Measurements from ENCODE around the gene NEDD4L. TPM values are rescaled to one million over a fixed set of nuclear protein-coding genes. Genes with fewer than 3 reads are reported as not detected.

NEDD4L gene
- total and polyA plus RNA-seq, 10 of the 15 experiments (the other 5 are each of a cell fraction or from before 2014, with no cell fraction given), result 7.4 to 24.0 (median 17.7) TPM

DNA sequence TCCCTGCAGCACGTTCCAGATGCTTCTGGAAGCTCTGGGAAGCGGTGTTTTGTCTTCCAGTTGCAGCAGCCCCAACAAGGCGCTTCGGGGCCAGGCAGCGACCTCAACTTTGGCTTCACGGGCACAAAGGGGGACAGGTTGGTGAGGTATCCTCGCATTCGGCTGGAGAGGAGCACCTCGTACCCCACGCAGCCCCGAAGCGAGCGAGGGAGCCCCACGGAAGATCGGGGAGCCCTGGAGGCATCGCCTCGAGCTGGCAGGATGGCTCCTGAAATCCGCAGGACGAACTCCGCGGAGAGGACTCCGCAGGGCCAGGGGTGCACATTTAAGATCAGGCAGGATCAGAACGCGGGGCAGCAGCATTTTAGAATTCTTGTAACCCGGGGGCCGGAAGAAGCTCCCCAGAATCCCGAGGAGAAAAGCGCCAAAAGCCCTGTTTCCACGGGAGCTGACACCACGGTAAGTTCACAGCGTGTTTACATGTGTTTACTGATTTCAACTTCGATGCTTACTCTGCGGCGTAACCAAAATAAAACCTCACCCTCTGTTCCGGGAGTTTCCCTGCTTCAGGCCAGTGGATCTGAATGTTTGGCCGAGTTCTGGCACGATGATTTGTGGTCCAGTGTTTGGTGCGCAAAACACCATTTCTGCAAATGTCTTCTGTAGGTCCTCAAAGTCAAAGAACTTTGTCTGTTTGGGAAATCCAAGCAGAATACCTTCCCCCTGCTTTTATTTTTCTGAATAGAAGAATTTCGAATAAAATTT, 212.5 kb downstream of the NEDD4L start:
- DNase-seq (ENCODE audit: low read depth, low spot score), result no peak
- ChIA-PET CTCF (no interaction called here), SMC1A (ENCODE audit: uncharacterized antibody, unreplicated experiment) (interaction anchor here (1.5 kb wide), 1 partner anchor 67 kb away, joined by 3 read pairs; no protein-coding TSS in a partner anchor), RAD21 (ENCODE audit: unreplicated experiment) (interaction anchor here (1.7 to 1.9 kb wide), 2 partner anchors 61 to 65 kb away, joined by 4 to 8 read pairs; no protein-coding TSS in a partner anchor), POLR2A (no interaction called here)
- in situ Hi-C loops (cut with MboI), result no loop called here
- no peak overlapping the region for H3K4me3 ChIP-seq
- intact Hi-C loops (cut with micrococcal nuclease; ENCODE audit: unreplicated experiment), result no loop called here
- no peaks in the 10 kb centered on the region for H3K27me3 ChIP-seq (replicated peaks in 1 of 2; ENCODE audit: control insufficient read depth in 2 of 2, insufficient read depth in 2 of 2, low read length in 1 of 2)
- H3K4me1 ChIP-seq (ENCODE audit: control insufficient read depth, insufficient read depth, low read length), result peaks cover 4% of the 10 kb centered on the region; the same call in 1 of the 2 replicates
- no peak for ATAC-seq
- TF ChIP-seq MEF2B (IDR thresholded peaks at IDR 0.05; ENCODE audit: partially characterized antibody, poor library complexity, severe bottlenecking) (no peak), PML (IDR thresholded peaks at IDR 0.05; ENCODE audit: low read length) (no peak), NFIC (IDR thresholded peaks at IDR 0.05; ENCODE audit: low read depth, low read length) (no peak), JUND (IDR thresholded peaks at IDR 0.05; ENCODE audit: low read depth, low read length) (no peak), SMARCA5 (IDR thresholded peaks at IDR 0.05) (no peak), SP1 (IDR thresholded peaks at IDR 0.05; ENCODE audit: low read depth, low read length) (no peak), ZNF207 (IDR thresholded peaks at IDR 0.05; ENCODE audit: borderline replicate concordance) (no peak), EP300 (IDR thresholded peaks at IDR 0.05; ENCODE audit: borderline replicate concordance in 1 of 2, control insufficient read depth in 1 of 2, low read depth in 2 of 2, low read length in 2 of 2) (no peak), HDAC2 (IDR thresholded peaks at IDR 0.05) (no peak), ZNF384 (IDR thresholded peaks at IDR 0.05; ENCODE audit: borderline replicate concordance, low read depth, low read length) (no peak), NR2C1 (IDR thresholded peaks at IDR 0.05) (no peak), CEBPB (IDR thresholded peaks at IDR 0.05; ENCODE audit: borderline replicate concordance in 1 of 2, low read depth in 2 of 2, low read length in 2 of 2) (no peak), NFXL1 (IDR thresholded peaks at IDR 0.05; ENCODE audit: borderline replicate concordance) (no peak), SPI1 (IDR thresholded peaks at IDR 0.05; ENCODE audit: borderline replicate concordance, insufficient read depth, low read depth, low read length) (no peak)
- TF ChIP-seq, protein P1, sequence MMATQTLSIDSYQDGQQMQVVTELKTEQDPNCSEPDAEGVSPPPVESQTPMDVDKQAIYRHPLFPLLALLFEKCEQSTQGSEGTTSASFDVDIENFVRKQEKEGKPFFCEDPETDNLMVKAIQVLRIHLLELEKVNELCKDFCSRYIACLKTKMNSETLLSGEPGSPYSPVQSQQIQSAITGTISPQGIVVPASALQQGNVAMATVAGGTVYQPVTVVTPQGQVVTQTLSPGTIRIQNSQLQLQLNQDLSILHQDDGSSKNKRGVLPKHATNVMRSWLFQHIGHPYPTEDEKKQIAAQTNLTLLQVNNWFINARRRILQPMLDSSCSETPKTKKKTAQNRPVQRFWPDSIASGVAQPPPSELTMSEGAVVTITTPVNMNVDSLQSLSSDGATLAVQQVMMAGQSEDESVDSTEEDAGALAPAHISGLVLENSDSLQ (IDR thresholded peaks at IDR 0.05), result no peak
- TF ChIP-seq, protein P2, sequence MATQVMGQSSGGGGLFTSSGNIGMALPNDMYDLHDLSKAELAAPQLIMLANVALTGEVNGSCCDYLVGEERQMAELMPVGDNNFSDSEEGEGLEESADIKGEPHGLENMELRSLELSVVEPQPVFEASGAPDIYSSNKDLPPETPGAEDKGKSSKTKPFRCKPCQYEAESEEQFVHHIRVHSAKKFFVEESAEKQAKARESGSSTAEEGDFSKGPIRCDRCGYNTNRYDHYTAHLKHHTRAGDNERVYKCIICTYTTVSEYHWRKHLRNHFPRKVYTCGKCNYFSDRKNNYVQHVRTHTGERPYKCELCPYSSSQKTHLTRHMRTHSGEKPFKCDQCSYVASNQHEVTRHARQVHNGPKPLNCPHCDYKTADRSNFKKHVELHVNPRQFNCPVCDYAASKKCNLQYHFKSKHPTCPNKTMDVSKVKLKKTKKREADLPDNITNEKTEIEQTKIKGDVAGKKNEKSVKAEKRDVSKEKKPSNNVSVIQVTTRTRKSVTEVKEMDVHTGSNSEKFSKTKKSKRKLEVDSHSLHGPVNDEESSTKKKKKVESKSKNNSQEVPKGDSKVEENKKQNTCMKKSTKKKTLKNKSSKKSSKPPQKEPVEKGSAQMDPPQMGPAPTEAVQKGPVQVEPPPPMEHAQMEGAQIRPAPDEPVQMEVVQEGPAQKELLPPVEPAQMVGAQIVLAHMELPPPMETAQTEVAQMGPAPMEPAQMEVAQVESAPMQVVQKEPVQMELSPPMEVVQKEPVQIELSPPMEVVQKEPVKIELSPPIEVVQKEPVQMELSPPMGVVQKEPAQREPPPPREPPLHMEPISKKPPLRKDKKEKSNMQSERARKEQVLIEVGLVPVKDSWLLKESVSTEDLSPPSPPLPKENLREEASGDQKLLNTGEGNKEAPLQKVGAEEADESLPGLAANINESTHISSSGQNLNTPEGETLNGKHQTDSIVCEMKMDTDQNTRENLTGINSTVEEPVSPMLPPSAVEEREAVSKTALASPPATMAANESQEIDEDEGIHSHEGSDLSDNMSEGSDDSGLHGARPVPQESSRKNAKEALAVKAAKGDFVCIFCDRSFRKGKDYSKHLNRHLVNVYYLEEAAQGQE (IDR thresholded peaks at IDR 0.05; ENCODE audit: low read depth, low read length), result no peak
- H3K27ac ChIP-seq (ENCODE audit: control insufficient read depth, insufficient read depth), result no peak overlapping the region
- 92% methylated on average over 39 of the region's 39 CpGs for WGBS (ENCODE audit: insufficient coverage, insufficient replicate concordance, low lambda C conversion rate, missing lambda C conversion rate)
- no peaks in the 10 kb centered on the region for H3K79me2 ChIP-seq (ENCODE audit: control insufficient read depth, insufficient read depth, low read length)
- no TSS peak for BruUV-seq (replicated peaks)
- no peaks in the 10 kb centered on the region; the same call in 2 of the 3 replicates for H3K9me3 ChIP-seq (replicated peaks; ENCODE audit: control insufficient read depth, insufficient read depth, low read length)
- H3K9ac ChIP-seq (ENCODE audit: control insufficient read depth, insufficient read depth, low read length), result no peak overlapping the region
- H3K4me2 ChIP-seq (ENCODE audit: control insufficient read depth, insufficient read depth), result no peak overlapping the region
- no peak for FAIRE-seq
- H2AFZ ChIP-seq (ENCODE audit: control insufficient read depth, low read depth, low read length), result no peak overlapping the region
- no peaks in the 10 kb centered on the region; a peak in 2 of 4 replicates for H3K36me3 ChIP-seq (ENCODE audit: control insufficient read depth in 2 of 2, insufficient read depth in 2 of 2, low read length in 1 of 2)
- no peaks in the 10 kb centered on the region for H4K20me1 ChIP-seq (ENCODE audit: control insufficient read depth, insufficient read depth)
